Glutamatergic neuron (in vitro differentiated cells): ENCODE results near the gene GATAD1. TPM values are rescaled to one million over a fixed set of nuclear protein-coding genes. Genes with fewer than 3 reads are reported as not detected.
"Not testable (repeated sequence)": the region's sequence is repeated elsewhere in the genome, so short reads cannot be mapped to it uniquely, and the experiment has no call there.

ENCODE experiments used
- DNase-seq: peaks from one replicate; pipeline ENCODE4 v3.0.0; 2022
- H3K27ac Mint-ChIP-seq: one replicate; pipeline ENCODE4 v1.8.0; 2020; ENCODE audit warnings: mild to moderate bottlenecking, mixed read lengths, inconsistent platforms; ENCODE audit not compliant: unreplicated experiment
- H3K27me3 Mint-ChIP-seq: one replicate; pipeline ENCODE4 v1.8.0; 2020; ENCODE audit warnings: mild to moderate bottlenecking, moderate library complexity, mixed read lengths, inconsistent platforms; ENCODE audit not compliant: unreplicated experiment
- H3K36me3 Mint-ChIP-seq: one replicate; pipeline ENCODE4 v1.8.0; 2020; ENCODE audit warnings: mild to moderate bottlenecking, mixed read lengths, inconsistent platforms; ENCODE audit not compliant: unreplicated experiment
- H3K4me1 Mint-ChIP-seq: one replicate; pipeline ENCODE4 v1.8.0; 2020; ENCODE audit warnings: mild to moderate bottlenecking, low read depth, mixed read lengths, inconsistent platforms; ENCODE audit not compliant: unreplicated experiment
- H3K4me3 Mint-ChIP-seq: one replicate; pipeline ENCODE4 v1.8.0; 2020; ENCODE audit warnings: mild to moderate bottlenecking, mixed read lengths, inconsistent platforms; ENCODE audit not compliant: unreplicated experiment
- H3K9me3 Mint-ChIP-seq: one replicate; pipeline ENCODE4 v1.8.0; 2020; ENCODE audit warnings: mild to moderate bottlenecking, moderate library complexity, mixed read lengths, inconsistent platforms; ENCODE audit not compliant: unreplicated experiment
- CTCF ChIP-seq: fragments of 200-600 bp; sonication (generic); IDR thresholded peaks from one replicate; pipeline ENCODE4 v1.5.0; 2021; ENCODE audit not compliant: partially characterized antibody, unreplicated experiment
- total RNA-seq: library from RNA; stranded (reverse); fragmentation: NEBNext Ultra II Directional; extraction: Animal tissue kit (Norgen Biotek cat#: 25700); gene quantifications from one replicate; pipeline ENCODE4 v1.2.1, GENCODE V29; 2021; ENCODE audit not compliant: unreplicated experiment

The GATAD1 gene
- total RNA-seq, 1 donor from 2014 or later = 20.3 TPM

GRCh38 chr7:92403760-92404074 lies 43.6 kb upstream of the GATAD1 start:
- H3K27ac Mint-ChIP-seq = no peak overlapping the region
- no peak for DNase-seq
- peaks cover 7% of the 10 kb centered on the region for H3K4me1 Mint-ChIP-seq
- no peaks in the 10 kb centered on the region for H3K9me3 Mint-ChIP-seq
- no peak overlapping the region for H3K4me3 Mint-ChIP-seq
- H3K36me3 Mint-ChIP-seq = no peaks in the 10 kb centered on the region
- H3K27me3 Mint-ChIP-seq = peaks cover 3% of the 10 kb centered on the region
- no peak for TF ChIP-seq CTCF

- peaks cover 4% of the 10 kb centered on the region for H3K27me3 Mint-ChIP-seq
- H3K27ac Mint-ChIP-seq = peak overlapping the region; percentile 45
- TF ChIP-seq CTCF = no peak
- no peaks in the 10 kb centered on the region for H3K9me3 Mint-ChIP-seq
- H3K36me3 Mint-ChIP-seq = no peaks in the 10 kb centered on the region
- DNase-seq = no peak
- peaks cover 7% of the 10 kb centered on the region for H3K4me1 Mint-ChIP-seq
- no peak overlapping the region for H3K4me3 Mint-ChIP-seq
Measured at GRCh38 chr7:92404170-92404614, 43.1 kb upstream of the GATAD1 start.

GRCh38 chr7:92409357-92409756 lies 37.9 kb upstream of the GATAD1 start:
- Mint-ChIP-seq H3K4me1 (peaks cover under 1% of the 10 kb centered on the region), H3K4me3 (no peak overlapping the region), H3K27me3 (peaks cover 4% of the 10 kb centered on the region), H3K36me3 (no peaks in the 10 kb centered on the region), H3K27ac (no peak overlapping the region), H3K9me3 (no peaks in the 10 kb centered on the region)
- no peak for TF ChIP-seq CTCF
- no peak for DNase-seq

- H3K27ac Mint-ChIP-seq, H3K4me1 Mint-ChIP-seq, H3K9me3 Mint-ChIP-seq, H3K36me3 Mint-ChIP-seq, H3K27me3 Mint-ChIP-seq, DNase-seq, H3K4me3 Mint-ChIP-seq: not testable (repeated sequence)
Measured at GRCh38 chr7:92410162-92410561, 37.1 kb upstream of the GATAD1 start.

- Mint-ChIP-seq H3K36me3 (no peaks in the 10 kb centered on the region), H3K27ac (no peak overlapping the region), H3K27me3 (peaks cover 4% of the 10 kb centered on the region), H3K9me3 (no peaks in the 10 kb centered on the region), H3K4me1 (no peaks in the 10 kb centered on the region), H3K4me3 (no peak overlapping the region)
- no peak for TF ChIP-seq CTCF
- no peak for DNase-seq
Measured at GRCh38 chr7:92412745-92413144, 34.5 kb upstream of the GATAD1 start.

- H3K9me3 Mint-ChIP-seq = no peaks in the 10 kb centered on the region
- H3K27me3 Mint-ChIP-seq = peaks cover 3% of the 10 kb centered on the region
- TF ChIP-seq CTCF = no peak
- H3K36me3 Mint-ChIP-seq = no peaks in the 10 kb centered on the region
- no peak overlapping the region for H3K27ac Mint-ChIP-seq
- H3K4me1 Mint-ChIP-seq = no peaks in the 10 kb centered on the region
- no peak overlapping the region for H3K4me3 Mint-ChIP-seq
- no peak for DNase-seq
Measured at GRCh38 chr7:92413550-92413949, 33.7 kb upstream of the GATAD1 start.
